Stomach (tissue), 9 donors: ENCODE data around the gene RPL41. TPM values are rescaled to one million over a fixed set of nuclear protein-coding genes. Genes with fewer than 3 reads are reported as not detected.

Source experiments
- DNase-seq, 2 donors: peaks; one replicate each; pipeline versions ENCODE4 v3.0.0 to v3.0.0-alpha.2; 2013 to 2019
- H3K27ac ChIP-seq, 5 donors: fragments of 200-600 bp in 4 of 5; sonication (generic) in 4 of 5; one replicate each; pipeline ENCODE4 v1.5.1; 2013 to 2019; ENCODE audit warnings: mild to moderate bottlenecking in 1 of 5, moderate library complexity in 1 of 5
- H3K27me3 ChIP-seq, 3 donors: fragments of 200-600 bp; sonication (generic); one replicate each; pipeline ENCODE4 v1.5.1; 2017 to 2019; ENCODE audit warnings: mixed run types in 1 of 3
- H3K36me3 ChIP-seq, 4 donors: fragments of 200-600 bp; sonication (generic); 1 replicate in 3 of 4; 2 replicates in 1 of 4; pipeline ENCODE4 v1.5.1; 2016 to 2019
- H3K4me1 ChIP-seq, 4 donors: fragments of 200-600 bp; sonication (generic); one replicate each; pipeline ENCODE4 v1.5.1; 2016 to 2019
- H3K4me3 ChIP-seq, 4 donors: fragments of 200-600 bp; sonication (generic) in 3 of 4; one replicate each; pipeline ENCODE4 v1.5.1; 2016 to 2019; ENCODE audit warnings: mild to moderate bottlenecking in 1 of 4
- H3K9me3 ChIP-seq, 4 donors: fragments of 200-600 bp; sonication (generic); one replicate each; pipeline ENCODE4 v1.5.1; 2016 to 2019
- CTCF ChIP-seq, 7 experiments: fragments of 450-650 bp in 4 of 7; fragments of 200-600 bp in 3 of 7; sonication (generic) in 3 of 7; IDR thresholded peaks; one replicate each; pipeline ENCODE4 v1.5.1; 2016 to 2019; ENCODE audit warnings: antibody characterized with exemption in 7 of 7, control low read depth in 2 of 7, mild to moderate bottlenecking in 1 of 7
- EP300 ChIP-seq: sonication (generic); formaldehyde crosslinking; IDR thresholded peaks from one replicate; pipeline ENCODE4 v1.6.1; 2017; ENCODE audit warnings: antibody characterized with exemption
- POLR2A ChIP-seq, 4 donors: fragments of 450-650 bp; IDR thresholded peaks; one replicate each; pipeline ENCODE4 v1.6.1; 2016; ENCODE audit warnings: antibody characterized with exemption in 4 of 4, control low read depth in 2 of 4, mild to moderate bottlenecking in 1 of 4, moderate library complexity in 1 of 4
- POLR2AphosphoS5 ChIP-seq, 3 donors: sonication (generic); formaldehyde crosslinking; IDR thresholded peaks; one replicate each; pipeline ENCODE4 v1.6.1; 2016; ENCODE audit warnings: antibody characterized with exemption in 3 of 3
- WGBS, 5 donors: extraction: QIAGEN DNeasy Blood & Tissue Kit in 3 of 5; methylation state at CpG; one replicate each; pipeline versions ENCODE4 v1.1.5 to v1.1.7; 2013 to 2018; 5-methylcytosine and 5-hydroxymethylcytosine counted together
- intact Hi-C: fragments of 100-400 bp; cut with DNase I; formaldehyde crosslinking; loops from one replicate; pipeline ENCODE4 v1.15.1; 2023; ENCODE audit warnings: low total_unique reads
- polyA plus RNA-seq, 3 donors: library from polyadenylated mRNA; stranded (reverse); fragments of 200-250 nt; gene quantifications; one replicate each; pipeline ENCODE4 v1.2.3, GENCODE V29; 2013
- total RNA-seq, 5 donors: library from RNA; depleted of rRNA; stranded (reverse); fragments of >200 nt; gene quantifications; one replicate each; pipeline versions ENCODE4 v1.1.0 to v1.2.3, GENCODE V29; 2014 to 2016
- donor health status: healthy with polysubstance abuse.
- donor health status: Bipolar disorder and iron deficiency.
- donor health status: healthy.

Gene RPL41
- total and polyA plus RNA-seq, 8 donors, result 1,483 to 8,449 (median 3,157) TPM

GRCh38 chr12:56129206-56129941 lies 12.9 kb downstream of the RPL41 start:
- intact Hi-C loops, result no loop called here
- peak; percentile 70 to 88 for DNase-seq
- TF ChIP-seq POLR2AphosphoS5 (IDR thresholded peaks at IDR 0.05), result peak; percentile 8 to 72 (median 34)
- no peak for TF ChIP-seq CTCF (IDR thresholded peaks at IDR 0.05)
- Histone ChIP-seq H3K4me3 (peak overlapping the region; percentile 67 to 93 (median 77)), H3K9me3 (no peaks in the 10 kb centered on the region), H3K4me1 (peaks cover 28 to 52% (median 47%) of the 10 kb centered on the region in 4 donors), H3K27me3 (no peaks in the 10 kb centered on the region), H3K36me3 (peaks cover 37 to 42% (median 42%) of the 10 kb centered on the region in 4 donors), H3K27ac (peak overlapping the region; percentile 85 to 97 (median 93))
- 1 to 5% (median 2%) methylated on average over 14 to 29 of the region's 29 CpGs for WGBS, 5 donors

GRCh38 chr12:56129942-56130495 lies 13.6 kb downstream of the RPL41 start:
- Histone ChIP-seq H3K4me3 (peak overlapping the region; percentile 67 to 93 (median 77)), H3K27me3 (no peaks in the 10 kb centered on the region), H3K27ac (peak overlapping the region in 4 of 5 donors; percentile 88 to 97 (median 94)), H3K36me3 (peaks cover 44 to 49% (median 48%) of the 10 kb centered on the region in 4 donors), H3K9me3 (no peaks in the 10 kb centered on the region), H3K4me1 (peaks cover 28 to 47% (median 44%) of the 10 kb centered on the region in 4 donors)
- intact Hi-C loops, result loop anchor here (5.0 kb wide), 1 partner anchor 57 kb away; the partner anchor contains the start of gene SMARCC2
- 55 to 73% (median 70%) methylated on average over 16 to 22 of the region's 22 CpGs for WGBS, 5 donors
- TF ChIP-seq CTCF (IDR thresholded peaks at IDR 0.05), result no peak
- TF ChIP-seq POLR2A (IDR thresholded peaks at IDR 0.05), result no peak
- no peak for TF ChIP-seq EP300
- no peak for TF ChIP-seq POLR2AphosphoS5 (IDR thresholded peaks at IDR 0.05)
- no peak for DNase-seq

- Histone ChIP-seq H3K36me3 (peaks cover 50 to 57% (median 56%) of the 10 kb centered on the region in 4 donors), H3K9me3 (no peaks in the 10 kb centered on the region)
- 77 to 84% (median 79%) methylated on average over 4 of the region's 4 CpGs for WGBS, 5 donors
Observed at GRCh38 chr12:56130876-56131275, 14.4 kb downstream of the RPL41 start.

More at GRCh38 chr12:56130876-56131275, 14.4 kb downstream of the RPL41 start:
- Histone ChIP-seq H3K27me3 (no peaks in the 10 kb centered on the region), H3K4me1 (peaks cover 27 to 42% (median 35%) of the 10 kb centered on the region in 4 donors), H3K4me3 (no peak overlapping the region), H3K27ac (peak overlapping the region in 2 of 5 donors; percentile 95 to 97)
- intact Hi-C loops, result loop anchor here (5.0 kb wide), 1 partner anchor 56 kb away; the partner anchor contains the start of gene SMARCC2
- TF ChIP-seq POLR2AphosphoS5 (IDR thresholded peaks at IDR 0.05), result no peak
- no peak for TF ChIP-seq EP300
- TF ChIP-seq POLR2A (IDR thresholded peaks at IDR 0.05), result no peak
- TF ChIP-seq CTCF (IDR thresholded peaks at IDR 0.05), result no peak
- no peak for DNase-seq
